ENCODE data around the gene PPP3CA.
"Not testable (repeated sequence)": the region's sequence is repeated elsewhere in the genome, so short reads cannot be mapped to it uniquely, and the experiment has no call there.

PPP3CA gene

DNA sequence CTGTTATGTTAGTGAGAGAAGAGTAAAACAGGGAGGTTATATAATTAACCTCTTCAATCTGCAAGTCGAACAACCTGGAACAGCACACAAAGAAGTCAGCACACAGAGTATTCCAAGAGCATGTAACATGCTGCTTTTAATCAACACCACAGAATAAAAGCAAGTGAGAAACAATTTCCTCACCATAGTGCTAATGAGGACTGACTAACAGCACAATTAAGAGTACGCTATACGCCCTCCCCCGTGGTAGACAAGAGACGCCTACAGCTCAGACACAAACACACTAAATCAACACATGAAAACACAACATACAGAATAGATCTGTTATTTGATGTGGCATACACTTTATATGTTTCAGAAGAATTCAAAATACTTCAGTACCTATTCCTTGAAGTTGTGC, 103.0 kb downstream of the PPP3CA start:
- no peak for DNase-seq

DNA sequence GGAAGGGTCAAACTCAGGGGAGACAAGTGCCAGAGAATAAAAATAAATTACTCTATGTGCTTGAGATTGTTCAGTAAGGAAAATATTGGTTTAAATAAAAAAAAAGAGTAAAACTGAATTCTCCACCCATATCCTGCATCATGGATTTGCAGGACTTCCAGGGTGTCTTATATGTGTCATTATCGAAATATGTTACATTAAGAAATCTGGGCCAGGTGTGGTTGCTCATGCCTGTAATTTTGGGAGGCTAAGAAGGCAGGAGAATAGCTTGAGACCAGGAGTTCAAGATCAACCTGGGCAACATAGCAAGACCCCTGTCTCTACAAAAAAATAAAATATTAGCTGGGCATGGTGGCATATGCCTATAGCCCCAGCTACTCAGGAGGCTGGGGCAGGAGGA, 104.9 kb downstream of the PPP3CA start:
- no peak for DNase-seq

DNA sequence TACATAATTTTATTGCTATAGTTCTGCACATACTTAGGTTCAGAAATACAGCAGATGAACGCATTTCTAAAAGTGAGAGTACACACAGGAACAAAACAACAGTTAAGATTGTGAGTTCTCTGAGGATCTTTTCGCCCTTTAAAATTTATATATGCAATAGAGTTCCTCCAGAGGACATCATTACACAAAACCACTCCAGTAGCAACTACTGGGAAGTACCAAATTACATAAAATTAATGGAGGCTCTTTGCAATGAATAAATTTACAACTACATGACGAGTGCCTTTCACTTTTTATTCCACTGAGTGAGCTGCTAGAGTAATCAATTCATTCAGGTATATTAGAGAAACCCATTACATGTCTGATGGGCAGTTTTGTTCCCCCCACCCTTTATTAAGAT, 107.2 kb downstream of the PPP3CA start:
- DNase-seq, result no peak

DNA sequence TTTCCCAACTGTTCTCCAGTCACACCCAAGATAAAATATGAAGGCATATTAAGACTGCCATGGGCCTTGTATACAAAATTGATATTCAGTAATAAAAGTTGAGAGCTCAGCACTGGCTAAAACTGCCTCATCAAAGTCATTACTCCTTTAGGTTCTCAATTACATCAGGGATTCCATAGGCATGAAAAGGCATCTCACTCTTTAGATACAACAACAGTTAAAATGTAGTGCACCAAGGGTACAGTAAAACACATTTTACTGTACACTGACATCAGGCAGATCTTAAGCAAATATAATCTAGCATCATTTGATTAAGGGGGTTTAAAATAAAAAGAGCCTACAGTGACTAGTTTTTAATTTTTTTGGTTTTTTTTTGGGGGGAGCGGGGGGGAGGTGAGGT, 107.7 kb downstream of the PPP3CA start:
- DNase-seq, result no peak

DNA sequence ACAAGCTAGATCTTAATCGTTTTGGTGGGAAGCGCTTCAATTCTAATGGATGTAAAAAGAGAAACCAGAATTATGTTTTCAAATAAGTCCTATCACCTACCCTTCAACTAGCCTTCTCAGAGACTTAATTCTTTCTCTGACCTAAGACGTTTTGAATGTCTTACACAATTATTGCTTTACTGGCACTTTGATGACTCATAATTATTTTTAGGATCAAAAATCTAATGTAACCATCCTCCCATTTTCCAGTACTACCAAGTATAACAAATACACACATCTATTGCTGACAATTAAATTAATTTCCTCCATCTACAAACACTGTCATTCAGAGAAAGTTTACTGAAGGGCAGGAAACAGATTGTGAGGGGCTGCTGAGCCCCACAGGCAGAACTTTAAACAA, 108.6 kb downstream of the PPP3CA start:
- DNase-seq, result no peak

DNA sequence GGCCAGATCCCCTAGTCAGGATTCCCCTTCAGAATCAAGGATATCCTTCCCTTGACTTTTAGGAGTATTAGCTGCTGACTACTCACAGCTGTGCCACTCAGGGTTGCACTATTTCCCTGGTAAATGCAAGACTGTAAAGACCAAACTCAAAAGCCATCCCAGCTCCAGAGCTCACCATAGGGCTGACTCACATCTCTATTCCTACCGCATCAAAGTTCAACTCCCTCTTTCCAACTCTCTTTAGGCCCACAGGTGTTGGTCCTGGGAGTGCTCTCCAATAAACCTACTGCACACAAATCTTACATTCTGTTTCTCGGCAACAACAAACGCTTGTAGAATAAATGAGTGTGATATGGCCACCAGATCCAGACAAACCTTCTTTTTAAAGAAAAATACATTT, 109.6 kb downstream of the PPP3CA start:
- DNase-seq, result no peak

DNA sequence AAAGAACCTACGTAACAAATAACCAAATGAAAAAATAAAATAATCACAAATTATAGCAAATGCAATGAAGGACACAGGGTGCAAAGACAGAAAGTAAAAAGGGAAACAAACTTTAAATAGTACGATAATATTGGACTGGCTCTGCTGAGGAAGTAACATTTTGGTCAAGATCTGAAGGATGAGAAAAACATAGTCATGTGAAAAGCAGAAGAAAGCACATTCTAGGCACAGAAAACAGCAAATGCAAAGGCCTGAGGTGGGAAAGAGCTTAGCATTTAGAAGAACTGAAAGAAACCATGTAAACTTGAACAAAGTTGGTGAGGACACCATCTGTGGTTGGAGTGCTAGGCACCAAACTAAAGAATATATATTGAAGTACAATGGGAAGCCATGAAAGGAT, 111.2 kb downstream of the PPP3CA start:
- DNase-seq, result no peak

DNA sequence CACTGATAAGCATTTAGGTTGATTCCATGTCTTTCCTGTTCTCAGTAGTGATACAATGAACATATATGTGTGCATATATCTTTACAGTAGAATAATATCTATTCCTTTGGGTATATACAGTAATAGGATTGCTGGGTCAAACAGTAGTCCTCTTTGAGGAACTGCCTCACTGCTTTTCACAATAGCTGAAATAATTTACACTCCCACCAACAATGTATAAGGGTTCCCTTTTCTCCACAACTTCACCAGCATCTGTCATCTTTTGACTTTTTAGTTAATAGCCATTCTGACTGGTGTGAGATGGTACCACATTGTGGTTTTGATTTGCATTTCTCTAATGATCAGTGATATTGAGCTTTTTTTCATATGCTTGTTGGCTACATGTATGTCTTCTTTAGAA, 113.2 kb downstream of the PPP3CA start:
- DNase-seq, result not testable (repeated sequence)

DNA sequence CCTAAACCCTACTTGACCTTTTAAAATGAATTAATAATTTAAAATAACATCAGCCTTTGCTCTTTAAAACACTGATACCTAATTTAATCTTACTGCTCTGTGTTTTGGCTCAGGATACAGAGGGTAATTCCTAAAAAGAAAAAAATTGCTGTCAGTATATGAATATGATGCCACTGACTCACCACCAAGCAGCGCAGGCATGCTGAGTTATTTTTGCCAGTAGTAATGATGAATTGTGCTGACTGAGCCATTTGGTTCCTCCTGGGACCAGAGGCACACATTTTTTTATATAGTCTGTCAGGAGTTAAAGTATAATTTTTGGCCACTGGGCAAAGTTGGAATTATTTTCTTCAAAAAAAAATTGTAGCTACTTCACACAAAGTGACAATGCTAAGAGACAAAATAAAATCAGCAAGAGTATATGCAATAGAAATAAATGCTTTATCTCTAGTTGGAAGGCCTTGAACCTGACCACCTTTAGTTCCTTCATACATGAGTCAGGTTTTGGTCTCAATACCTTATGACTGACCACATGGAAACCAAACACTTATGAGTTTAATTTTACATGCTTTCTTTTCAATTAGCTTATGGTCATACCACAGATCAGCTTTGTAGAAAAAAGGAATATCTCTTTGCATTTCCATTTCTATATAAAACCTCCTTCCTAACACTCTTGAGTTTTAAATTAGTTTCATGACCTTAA, 115.1 kb downstream of the PPP3CA start:
- DNase-seq, result no peak

DNA sequence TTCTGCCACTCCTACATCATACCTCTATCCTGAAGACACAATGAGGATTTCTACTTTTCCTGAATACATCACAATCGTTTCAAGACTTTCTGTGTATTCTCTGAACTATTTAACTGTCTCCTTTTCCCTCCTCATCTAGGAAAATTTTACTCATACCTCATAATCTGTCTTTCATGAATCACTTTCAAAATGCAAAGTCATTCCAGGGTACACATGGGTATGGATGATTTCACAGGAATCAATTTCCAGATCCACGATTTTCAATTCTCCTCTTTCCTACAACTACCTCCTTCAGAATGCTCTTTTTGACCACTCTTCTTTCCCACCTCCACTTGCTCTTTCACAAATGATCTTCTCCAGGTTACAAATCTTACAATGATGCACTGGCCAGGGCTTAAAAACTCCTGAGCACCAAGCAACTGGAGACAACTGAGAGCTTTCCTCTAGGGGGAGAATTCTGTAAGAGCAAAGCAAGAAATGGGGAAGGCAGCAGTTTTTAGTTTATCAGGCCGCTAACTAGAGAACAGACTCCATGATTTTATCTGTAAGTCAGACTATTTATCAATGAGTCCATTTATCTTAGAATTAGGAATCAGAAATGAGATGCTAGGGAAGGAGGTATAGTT, 116.4 kb downstream of the PPP3CA start:
- no peak for DNase-seq

DNA sequence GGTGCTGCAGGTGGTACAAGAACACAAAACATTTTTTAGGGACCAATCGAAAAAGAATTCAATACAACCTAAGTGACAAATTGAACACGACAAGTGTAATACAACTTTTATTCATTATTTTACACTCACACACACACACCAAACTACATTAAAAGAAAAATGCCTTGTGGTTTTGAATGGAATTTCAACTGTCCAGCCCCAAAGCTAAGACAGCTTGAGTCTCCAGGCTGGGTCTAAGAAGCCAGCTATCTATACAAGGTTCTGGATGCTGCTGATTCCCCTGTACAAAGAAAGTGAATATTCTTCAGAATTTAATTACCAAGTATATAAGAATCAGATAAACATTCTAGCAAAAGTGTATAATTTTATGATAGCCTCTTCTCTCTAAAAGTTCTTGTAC, 118.2 kb downstream of the PPP3CA start:
- DNase-seq, result no peak

DNA sequence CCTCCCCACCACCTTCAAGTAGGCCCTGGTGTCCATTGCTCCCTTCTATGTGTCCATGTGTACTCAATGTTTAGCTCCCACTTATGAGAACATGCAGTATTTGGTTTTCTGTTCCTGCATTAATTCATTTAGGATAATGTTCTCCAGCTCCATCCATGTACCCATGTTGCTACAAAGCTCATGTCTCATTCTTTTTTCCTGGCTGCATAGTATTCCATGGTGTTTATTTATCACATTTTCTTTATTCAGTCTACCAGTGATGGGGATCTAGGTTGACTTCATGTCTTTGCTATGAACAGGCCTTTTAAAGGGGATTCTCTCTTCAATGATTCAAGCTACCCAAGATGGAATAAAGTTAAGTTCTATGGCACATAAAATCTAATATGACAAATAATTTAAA, 119.6 kb downstream of the PPP3CA start:
- no peak for DNase-seq

DNA sequence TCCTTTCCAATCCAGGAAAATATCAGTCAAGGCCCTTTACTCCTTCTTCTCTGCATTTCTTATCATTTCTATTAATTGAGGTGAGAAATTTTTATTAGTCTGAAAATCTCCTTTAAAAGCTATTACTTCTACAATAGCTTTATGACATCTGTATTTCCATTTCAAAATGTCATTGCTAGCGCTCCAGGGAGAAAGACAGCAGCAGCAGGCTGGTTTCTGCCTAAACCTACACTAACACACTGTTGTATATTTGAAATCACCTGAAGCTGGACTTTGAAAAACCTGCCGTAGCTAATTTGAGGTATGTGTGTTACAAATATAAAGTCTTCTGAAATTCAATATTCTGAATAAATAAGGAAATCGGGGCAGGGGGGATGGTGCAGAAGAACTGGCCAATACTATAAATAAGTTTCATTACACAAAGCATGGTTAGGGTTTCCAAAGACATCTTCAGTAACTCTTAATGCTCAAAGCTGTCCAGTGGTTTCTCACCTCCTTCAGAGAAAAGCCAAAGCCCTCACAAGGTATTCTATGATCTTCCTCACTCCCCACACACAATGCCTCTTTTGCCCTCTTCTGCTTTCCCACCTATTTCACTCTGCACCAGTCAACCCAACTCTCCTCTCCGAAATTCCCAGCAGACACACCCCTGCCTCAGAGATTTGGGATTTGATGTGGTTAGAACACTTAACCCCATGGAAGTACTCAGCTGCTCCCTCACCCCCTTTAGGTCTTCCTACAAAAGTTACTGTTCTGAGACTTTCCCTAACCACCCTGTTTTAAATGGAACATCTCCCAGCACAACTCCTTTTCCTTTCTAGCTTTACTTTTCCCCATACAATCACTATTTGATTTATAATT, 122.7 kb downstream of the PPP3CA start:
- DNase-seq, result no peak

DNA sequence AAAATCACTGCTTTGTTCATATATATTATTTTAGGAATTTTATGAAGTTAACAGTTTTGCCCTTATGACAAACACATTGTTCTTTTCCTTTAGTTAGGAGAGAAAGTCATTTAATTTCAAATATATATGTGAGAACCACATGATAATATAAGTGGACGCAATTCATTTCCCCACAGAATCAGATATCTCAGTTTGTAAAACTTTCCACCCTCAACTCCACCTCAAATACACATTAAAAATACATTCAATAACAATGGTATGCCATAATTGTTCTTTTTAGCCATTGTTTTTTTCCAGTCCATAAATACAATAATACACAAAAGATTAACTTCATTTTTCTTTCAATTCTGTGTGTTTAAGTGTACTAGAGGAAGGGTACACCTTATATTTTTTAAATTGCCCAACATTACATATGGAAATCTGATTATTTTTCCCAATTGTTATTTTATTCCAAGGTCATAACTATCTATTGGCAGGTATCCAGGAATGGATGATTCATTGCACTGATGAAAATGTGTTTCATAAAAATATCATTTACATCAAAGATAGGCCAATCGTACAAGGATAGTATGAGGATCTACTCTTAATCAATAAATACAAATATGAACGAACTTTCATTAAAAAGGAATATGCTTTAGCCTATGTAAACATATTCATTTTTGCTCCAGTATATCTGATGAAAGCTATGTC, 125.0 kb downstream of the PPP3CA start:
- DNase-seq, result no peak

DNA sequence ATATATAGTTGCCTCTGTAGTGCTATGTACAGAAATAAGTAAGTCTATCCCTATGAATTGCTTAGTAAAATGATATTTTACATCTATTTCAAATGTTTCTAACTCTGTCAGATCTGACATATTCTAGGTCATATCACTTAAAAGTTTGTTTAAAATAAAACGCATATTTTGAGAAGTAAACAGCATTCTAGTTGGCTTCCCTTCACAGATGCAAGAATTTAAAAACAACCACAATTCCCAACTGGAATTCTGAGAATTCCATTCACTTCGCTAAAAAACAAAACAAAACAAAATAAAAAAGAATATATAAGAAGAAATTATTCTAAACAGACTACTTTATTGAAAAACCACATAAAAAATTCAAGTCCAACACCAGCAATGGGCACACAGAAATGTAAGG, 126.0 kb downstream of the PPP3CA start:
- DNase-seq, result no peak

DNA sequence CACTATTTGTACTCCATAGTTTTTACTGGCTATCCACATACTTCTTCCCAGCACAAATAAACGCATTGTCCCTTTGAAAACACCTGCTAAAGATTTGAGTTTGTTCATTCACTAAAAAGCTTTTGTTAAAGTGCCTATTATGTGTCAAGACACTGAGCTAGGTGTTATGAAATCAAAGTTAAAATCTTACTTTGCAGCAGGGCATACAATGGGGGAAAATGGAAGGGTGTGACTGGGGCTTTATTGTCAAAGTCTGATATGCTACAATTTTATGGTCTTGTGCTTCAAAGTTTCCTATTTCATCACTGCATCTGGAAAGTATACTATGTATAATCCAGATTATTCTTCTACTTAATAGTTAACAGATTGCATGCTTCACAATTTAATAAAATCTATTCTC, 128.4 kb downstream of the PPP3CA start:
- no peak for DNase-seq

DNA sequence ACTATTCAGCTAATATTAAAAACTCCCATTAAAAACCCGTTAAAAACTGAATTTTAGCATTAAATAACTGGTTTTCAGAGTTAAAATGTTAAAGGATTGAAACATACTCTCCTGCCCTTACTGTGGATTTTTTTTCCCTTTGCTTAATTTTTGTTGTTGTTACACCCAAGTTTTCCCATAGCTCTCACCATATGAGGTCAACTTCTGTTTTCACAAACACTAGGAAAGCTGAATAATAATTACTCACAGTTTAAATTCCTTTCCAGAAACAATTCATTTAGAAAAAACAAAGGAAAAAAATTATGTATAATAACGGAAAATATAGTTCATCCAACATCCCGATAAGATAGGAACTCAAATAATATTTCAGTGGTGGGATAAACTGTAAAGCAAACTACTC, 129.0 kb downstream of the PPP3CA start:
- no peak for DNase-seq

DNA sequence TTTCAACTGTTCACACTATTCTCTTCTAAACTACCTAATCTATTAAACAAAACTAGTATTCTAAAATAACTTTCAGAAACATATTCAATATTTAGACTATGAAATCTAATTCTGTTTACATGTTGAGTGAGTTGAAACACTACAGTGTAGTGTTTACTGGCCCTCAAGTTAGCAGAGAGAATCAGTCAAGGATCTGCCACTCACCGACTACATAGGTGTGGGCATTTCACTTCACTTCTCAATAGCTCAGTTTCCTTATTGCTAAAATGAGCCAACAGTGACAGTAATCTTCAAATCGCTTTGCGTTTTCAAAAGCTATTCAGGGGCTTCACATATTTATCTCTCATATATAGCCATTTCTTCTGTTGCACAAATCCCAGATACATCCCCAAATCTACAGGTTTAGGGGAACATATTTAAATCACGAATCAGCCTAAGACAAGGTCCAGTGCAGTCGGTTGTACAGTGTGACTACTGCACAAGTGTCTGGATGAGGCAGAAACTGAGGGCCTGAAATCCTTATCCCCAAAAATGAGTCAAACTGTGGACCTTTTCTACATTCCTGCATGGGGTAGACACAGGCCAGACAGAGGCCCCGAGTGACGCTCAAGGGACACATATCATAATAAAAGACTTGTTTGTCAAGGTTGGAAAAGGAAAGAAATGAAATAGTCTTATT, 129.8 kb downstream of the PPP3CA start:
- no peak for DNase-seq

DNA sequence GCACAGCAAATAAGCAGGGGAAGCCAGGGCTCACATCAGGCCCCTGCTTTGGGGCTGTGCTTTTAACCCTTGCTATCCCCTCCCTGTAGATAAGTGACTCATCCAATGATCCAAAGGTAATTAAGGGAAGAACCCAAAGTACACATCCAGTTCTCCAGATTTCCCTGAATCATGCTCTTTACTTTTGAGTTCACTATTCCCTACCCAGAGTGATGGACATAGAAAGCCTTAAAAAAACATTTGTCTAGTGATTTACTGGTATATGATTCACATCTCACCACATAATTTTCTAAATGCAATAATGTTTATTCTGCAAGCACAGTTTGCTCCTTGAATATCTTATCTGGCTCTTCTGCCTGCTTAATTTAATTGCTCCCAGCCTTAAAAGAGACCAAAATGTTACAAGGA, 136.2 kb downstream of the PPP3CA start:
- no peak for DNase-seq

DNA sequence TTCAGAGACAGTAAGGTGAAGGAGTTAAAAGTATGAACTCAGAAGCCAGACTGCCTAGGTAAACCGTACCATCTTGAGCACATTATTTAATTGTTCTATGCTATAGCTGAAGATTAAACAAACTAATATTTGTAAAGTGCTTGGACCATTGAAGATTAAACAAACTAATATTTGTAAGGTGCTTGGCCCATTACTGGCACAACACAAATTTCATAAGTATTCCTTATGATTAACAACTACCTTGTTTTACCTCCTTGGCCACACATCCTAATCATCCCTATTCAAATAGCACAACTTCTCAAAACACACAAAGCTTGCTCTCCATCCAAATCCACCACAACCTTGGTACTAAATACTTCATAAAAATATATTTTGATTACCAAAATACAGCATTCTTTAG, 137.0 kb downstream of the PPP3CA start:
- no peak for DNase-seq

DNA sequence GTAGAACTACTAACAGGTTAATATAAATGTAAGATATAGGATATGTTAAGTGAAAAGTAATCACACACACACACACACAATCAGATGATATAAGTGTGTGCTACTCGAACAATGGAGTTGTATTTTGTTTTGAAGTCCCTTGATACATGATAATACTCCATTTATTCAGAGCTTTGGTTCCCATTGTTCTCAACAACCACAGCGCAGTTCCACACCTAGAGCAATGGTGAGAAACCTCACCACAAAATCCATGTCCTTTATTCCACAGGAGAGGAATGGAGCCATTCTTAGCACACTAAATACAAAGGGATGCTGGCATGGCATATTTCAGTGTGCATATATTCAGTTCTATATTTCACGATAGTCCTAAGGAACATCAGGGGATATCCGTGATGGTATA, 139.2 kb downstream of the PPP3CA start:
- no peak for DNase-seq

DNA sequence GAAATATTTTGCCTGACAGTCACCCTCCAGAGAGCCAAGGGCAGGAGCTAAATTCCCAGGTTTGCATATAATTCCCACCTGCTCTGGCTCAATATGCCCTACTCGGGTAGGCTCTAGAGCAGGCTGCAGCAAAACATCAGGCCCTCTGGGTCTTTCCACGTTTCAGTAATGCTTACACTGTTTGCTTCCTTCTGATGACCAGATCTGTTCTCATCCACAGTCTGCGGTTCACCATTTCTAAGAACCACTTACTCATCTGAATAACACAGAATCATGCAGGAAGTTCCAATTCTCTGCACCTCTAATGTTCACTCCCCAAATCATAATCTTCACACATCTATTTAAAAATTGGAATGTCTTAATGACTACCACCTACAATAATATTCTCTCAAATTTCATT, 141.4 kb downstream of the PPP3CA start:
- peak; percentile 34 for DNase-seq

DNA sequence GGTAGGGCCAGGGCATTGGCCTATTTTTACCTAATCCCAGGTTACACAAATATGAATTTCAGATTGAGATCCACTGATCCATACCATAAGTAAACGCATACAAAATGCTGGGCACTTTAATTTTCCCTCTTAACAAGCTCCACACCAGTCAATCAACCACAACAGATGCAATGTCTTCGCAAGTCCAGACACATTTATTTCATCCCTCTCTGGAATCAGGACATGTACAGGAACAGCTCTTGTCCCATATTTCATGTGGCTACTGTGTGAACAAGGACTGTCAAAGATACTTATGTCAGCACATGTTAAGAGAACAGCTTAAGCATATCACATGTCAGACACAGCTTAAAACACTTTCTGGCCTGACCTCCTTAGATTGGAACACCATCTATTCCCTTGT, 145.9 kb downstream of the PPP3CA start:
- no peak for DNase-seq

All from central memory CD4-positive, alpha-beta T cell (primary cell).